Measurements from ENCODE around the gene DTNA. TPM values are rescaled to one million over a fixed set of nuclear protein-coding genes. Genes with fewer than 3 reads are reported as not detected.

The DTNA gene
- polyA plus RNA-seq, 1 donor (not counting 4 experiments of a cell fraction or from before 2014, with no cell fraction given) = 0.81 TPM

GRCh38 chr18:34818064-34818463, 108.0 kb downstream of the DTNA start:
- no peaks in the 10 kb centered on the region for H3K27me3 ChIP-seq (ENCODE audit: control insufficient read depth, extremely low read depth, insufficient read depth, low read length)
- no peaks in the 10 kb centered on the region for H3K4me1 ChIP-seq (ENCODE audit: control insufficient read depth, extremely low read depth, insufficient read depth, low read length)
- no peak overlapping the region for H3K9ac ChIP-seq (ENCODE audit: control insufficient read depth, extremely low read depth, insufficient read depth, low read length)
- DNase-seq (ENCODE audit: low read depth, low spot score) (no peak), FAIRE-seq (no peak)
- H3K27ac ChIP-seq (ENCODE audit: control insufficient read depth, insufficient read depth, low read length) = no peak overlapping the region
- no peak overlapping the region for H3K4me3 ChIP-seq (ENCODE audit: control insufficient read depth in 2 of 3, extremely low read depth in 1 of 3, insufficient read depth in 2 of 3, low read depth in 1 of 3, low read length in 3 of 3)
- no peaks in the 10 kb centered on the region for H3K9me3 ChIP-seq (ENCODE audit: control insufficient read depth, low read depth, low read length)
- no peak overlapping the region for H3K4me2 ChIP-seq (ENCODE audit: control insufficient read depth, extremely low read depth, insufficient read depth, low read depth, low read length)
- no peak for TF ChIP-seq CTCF (optimal IDR thresholded peaks at IDR 0.05 in 1 of 3, IDR thresholded peaks at IDR 0.05 in 1 of 3, conservative IDR thresholded peaks at IDR 0.05 in 1 of 3; ENCODE audit: extremely low read depth in 1 of 3, insufficient read depth in 2 of 3, low read length in 3 of 3)
- TF ChIP-seq EZH2 (IDR thresholded peaks at IDR 0.05; ENCODE audit: low read length) = no peak
- H3K36me3 ChIP-seq (ENCODE audit: control insufficient read depth in 2 of 2, extremely low read depth in 1 of 2, insufficient read depth in 2 of 2, low read length in 2 of 2) = no peaks in the 10 kb centered on the region
- H3K79me2 ChIP-seq (ENCODE audit: control insufficient read depth, insufficient read depth, low read length) = no peaks in the 10 kb centered on the region
- no peaks in the 10 kb centered on the region for H3K9me1 ChIP-seq (ENCODE audit: control insufficient read depth, extremely low read depth, insufficient read depth, low read length)
- no peaks in the 10 kb centered on the region for H4K20me1 ChIP-seq (ENCODE audit: control insufficient read depth, extremely low read depth, insufficient read depth, low read length)
- dilution Hi-C loops (cut with MboI; ENCODE audit: extremely low pct_ligation_motif_present, low sequenced_read_pairs) = no loop called here
- H2AFZ ChIP-seq (ENCODE audit: control insufficient read depth, low read length) = no peak overlapping the region

- no peak overlapping the region for H3K4me2 ChIP-seq (ENCODE audit: control insufficient read depth, extremely low read depth, insufficient read depth, low read depth, low read length)
- no peak overlapping the region for H3K4me3 ChIP-seq (ENCODE audit: control insufficient read depth in 2 of 3, extremely low read depth in 1 of 3, insufficient read depth in 2 of 3, low read depth in 1 of 3, low read length in 3 of 3)
- DNase-seq (ENCODE audit: low read depth, low spot score) (no peak), FAIRE-seq (no peak)
- H3K9me1 ChIP-seq (ENCODE audit: control insufficient read depth, extremely low read depth, insufficient read depth, low read length) = no peaks in the 10 kb centered on the region
- no peak overlapping the region for H2AFZ ChIP-seq (ENCODE audit: control insufficient read depth, low read length)
- no peaks in the 10 kb centered on the region for H3K4me1 ChIP-seq (ENCODE audit: control insufficient read depth, extremely low read depth, insufficient read depth, low read length)
- H3K27me3 ChIP-seq (ENCODE audit: control insufficient read depth, extremely low read depth, insufficient read depth, low read length) = no peaks in the 10 kb centered on the region
- H3K36me3 ChIP-seq (ENCODE audit: control insufficient read depth in 2 of 2, extremely low read depth in 1 of 2, insufficient read depth in 2 of 2, low read length in 2 of 2) = no peaks in the 10 kb centered on the region
- H3K27ac ChIP-seq (ENCODE audit: control insufficient read depth, insufficient read depth, low read length) = no peak overlapping the region
- H3K9me3 ChIP-seq (ENCODE audit: control insufficient read depth, low read depth, low read length) = no peaks in the 10 kb centered on the region
- H3K9ac ChIP-seq (ENCODE audit: control insufficient read depth, extremely low read depth, insufficient read depth, low read length) = no peak overlapping the region
- H3K79me2 ChIP-seq (ENCODE audit: control insufficient read depth, insufficient read depth, low read length) = no peaks in the 10 kb centered on the region
- no peaks in the 10 kb centered on the region for H4K20me1 ChIP-seq (ENCODE audit: control insufficient read depth, extremely low read depth, insufficient read depth, low read length)
- TF ChIP-seq CTCF (optimal IDR thresholded peaks at IDR 0.05 in 1 of 3, IDR thresholded peaks at IDR 0.05 in 1 of 3, conservative IDR thresholded peaks at IDR 0.05 in 1 of 3; ENCODE audit: extremely low read depth in 1 of 3, insufficient read depth in 2 of 3, low read length in 3 of 3) (no peak), EZH2 (IDR thresholded peaks at IDR 0.05; ENCODE audit: low read length) (no peak)
- dilution Hi-C loops (cut with MboI; ENCODE audit: extremely low pct_ligation_motif_present, low sequenced_read_pairs) = no loop called here
Measured at GRCh38 chr18:34820360-34821065, 110.4 kb downstream of the DTNA start.
